Limb (tissue), 2 donors: ENCODE measurements around the gene MPRIP.

Source experiments
- DNase-seq, 2 donors: peaks; one replicate each; pipeline ENCODE4 v3.0.0-alpha.2; 2016; ENCODE audit errors: extremely low spot score in 2 of 2

Gene MPRIP

DNA sequence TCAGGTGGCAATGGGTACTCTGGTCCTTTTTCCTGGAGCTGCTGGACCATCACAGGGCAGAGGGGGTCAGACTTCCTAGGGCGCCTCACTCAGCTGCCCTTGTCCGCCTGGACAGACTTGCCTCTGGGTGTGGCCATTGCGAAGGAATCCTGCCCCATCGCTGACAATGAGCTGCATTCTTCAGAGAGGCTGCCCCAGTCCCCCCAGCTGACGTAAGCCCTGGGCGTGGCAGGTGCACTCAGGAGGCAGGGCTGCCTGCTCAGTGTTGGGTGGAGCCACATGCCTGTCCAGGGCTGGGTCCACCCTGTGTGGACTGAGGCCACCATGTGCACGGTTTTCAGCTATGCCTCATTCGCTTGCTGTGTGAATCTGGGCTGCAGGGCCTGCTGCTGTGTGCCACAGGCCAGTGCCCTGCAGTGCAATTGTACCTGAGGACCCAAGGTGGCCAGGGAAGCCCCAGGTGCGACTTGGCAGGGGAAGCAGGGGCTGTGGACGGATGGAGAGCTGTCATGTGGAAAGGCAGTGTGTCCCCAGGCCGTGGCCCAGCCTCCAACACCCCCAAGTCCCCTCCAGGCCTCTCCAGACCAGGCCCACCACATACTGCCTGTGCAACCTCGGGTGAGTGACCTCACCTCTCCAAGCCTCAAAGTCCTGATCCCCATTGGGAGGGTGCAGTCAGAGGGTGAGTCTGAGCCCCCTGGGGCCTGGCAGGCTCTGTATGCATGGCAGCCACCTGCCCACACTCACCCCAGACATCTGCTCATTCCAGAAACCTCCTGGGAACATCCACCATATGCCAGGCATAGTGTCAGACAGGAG lies 14.0 kb upstream of the MPRIP start:
- peak; percentile 45 to 79 for DNase-seq

DNA sequence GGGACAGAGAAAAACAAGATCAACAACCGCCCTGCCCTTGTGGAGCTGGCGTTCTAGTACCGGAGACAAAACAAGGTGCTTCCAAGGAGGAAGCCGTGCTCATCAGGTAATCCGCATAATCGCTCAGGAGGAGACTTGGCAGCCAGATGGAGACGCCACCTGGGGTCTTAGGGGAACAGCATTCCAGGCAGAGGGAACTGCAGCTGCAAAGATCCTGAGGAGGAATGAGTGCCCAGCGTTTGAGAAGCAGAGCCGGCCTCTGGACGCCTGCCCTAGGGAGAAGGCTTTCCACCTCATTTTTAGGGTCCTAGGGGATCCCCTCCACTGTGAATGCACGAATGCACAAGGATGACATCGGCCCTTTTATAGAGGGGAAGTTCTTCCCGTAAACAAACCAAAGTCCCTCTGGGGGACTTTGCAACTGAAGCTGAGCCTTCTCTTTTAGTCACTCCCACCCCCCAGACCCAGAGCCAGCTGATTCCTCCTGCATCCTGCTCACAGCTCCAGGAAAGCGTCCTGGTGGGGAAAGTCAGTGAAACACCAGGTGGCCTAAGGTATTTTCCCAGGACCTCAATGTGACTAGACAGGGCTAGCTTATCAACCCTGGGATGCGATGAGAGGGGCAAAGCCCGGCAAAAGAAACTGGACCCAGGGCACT lies 13.2 kb upstream of the MPRIP start:
- DNase-seq: no peak

DNA sequence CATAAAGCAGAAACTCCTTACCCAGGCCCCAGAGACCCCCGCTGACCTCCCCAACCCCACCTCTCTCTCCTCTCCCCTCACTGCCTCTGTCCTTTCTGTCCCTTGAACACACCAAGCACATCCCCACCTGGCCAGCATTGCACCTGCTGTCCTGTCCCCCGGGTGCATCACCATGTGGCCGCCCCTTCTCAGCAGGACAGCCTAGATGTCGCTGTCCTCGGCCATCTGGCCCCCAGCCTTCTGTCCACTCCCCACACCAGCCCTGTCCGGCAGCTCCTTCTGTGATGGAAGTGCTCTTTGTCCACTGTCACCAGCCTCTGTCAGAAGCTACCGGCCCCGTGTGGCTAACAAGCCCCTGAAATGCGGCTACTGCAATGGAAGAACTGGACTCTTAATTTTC lies 12.3 kb upstream of the MPRIP start:
- no peak for DNase-seq

DNA sequence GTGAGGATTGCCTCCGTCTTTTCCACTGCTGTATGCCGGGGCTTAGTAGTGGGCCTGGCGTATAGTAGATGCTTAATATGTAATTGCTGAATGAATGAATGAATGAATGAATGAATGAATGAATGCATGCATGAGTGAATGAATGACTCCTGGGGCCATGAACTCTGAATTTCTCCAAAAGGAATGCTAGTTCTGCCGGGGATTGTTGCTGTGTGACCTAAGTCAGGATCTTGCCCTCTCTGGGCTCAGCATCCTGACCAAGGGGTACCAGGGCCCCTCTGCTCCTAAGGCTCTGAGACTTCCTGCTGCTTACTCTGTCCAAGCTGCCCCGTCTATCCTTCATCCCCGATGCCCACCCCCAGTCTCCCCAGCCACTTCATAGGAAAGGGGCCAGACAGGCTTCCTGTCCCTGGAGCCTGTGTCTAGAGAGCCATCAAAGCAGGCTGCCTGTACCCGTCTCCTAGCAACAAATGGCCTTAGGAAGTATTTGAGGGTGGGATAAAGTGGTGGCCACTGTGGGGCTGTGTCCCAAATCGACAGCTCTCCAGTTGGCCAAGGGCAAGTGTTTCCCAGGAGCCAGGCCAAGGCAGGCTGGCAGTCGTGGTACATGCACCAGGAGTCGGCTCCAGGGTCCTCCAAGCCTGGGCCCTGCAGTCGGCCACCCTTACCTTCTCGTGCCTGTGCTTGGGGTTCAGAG lies 11.6 kb upstream of the MPRIP start:
- DNase-seq: no peak

DNA sequence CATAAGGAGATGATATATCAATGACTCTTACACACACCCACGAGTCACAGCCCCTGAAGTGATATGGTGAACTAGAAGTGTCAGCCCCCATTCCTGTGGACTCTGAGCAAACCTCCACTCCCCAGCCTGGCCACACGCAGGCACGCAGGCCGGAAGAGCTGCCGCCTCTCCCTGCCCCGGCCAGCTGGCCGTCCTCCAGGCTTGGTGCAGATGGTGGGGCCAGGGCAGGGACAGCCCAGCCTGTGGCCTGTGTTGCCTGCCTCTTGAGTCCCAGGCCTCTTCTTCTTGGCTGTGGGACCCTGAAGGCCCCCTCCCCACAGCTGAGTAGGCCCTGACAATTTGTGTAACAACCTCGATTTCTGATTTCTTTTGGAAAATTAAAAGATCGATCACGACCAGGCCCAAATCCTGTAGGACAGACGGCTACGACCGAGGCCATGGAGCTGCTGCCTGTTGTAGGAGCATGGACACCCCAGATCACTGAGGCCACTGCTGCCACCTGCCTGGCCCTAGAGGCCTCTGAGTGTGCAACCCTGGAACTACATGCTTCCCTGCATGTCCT lies 10.0 kb upstream of the MPRIP start:
- DNase-seq: peak; percentile 47 to 73

DNA sequence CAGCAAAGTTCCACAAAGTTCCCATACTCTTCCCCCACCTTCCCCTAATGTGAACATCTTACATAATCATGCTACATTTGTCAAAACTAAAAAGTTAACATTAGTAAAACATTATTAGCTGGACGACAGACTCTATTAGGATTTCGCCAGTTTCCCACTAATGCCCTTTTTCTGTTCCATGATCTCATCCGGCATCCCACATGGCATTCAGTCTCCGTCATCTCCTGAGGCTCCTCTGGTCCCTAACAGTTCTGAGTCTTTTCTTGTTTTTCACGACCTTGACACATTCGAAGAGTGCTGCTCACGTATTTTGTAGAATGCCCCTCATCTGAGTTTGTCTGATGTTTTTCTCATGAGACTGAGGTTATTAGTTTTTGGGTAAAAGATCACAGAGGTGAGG lies 8.8 kb upstream of the MPRIP start:
- no peak for DNase-seq

DNA sequence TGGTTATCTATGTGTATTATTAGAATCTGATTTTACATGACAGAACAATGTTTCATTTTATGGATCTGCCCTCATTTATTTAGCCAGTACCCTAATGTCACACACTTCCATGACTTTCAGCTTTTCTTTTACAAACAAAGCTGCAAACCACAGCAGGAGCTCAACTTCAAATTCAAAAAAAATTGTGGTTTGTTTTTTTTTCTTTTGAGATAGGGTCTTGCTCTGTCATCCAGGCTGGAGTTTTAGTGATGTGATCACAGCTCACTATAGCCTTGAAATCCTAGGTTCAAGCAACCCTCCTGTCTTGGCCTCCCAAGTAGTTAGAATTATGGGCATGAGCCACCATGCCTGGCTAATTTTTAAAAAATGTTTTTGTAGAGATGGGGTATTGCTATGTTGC lies 8.2 kb upstream of the MPRIP start:
- DNase-seq: no peak

DNA sequence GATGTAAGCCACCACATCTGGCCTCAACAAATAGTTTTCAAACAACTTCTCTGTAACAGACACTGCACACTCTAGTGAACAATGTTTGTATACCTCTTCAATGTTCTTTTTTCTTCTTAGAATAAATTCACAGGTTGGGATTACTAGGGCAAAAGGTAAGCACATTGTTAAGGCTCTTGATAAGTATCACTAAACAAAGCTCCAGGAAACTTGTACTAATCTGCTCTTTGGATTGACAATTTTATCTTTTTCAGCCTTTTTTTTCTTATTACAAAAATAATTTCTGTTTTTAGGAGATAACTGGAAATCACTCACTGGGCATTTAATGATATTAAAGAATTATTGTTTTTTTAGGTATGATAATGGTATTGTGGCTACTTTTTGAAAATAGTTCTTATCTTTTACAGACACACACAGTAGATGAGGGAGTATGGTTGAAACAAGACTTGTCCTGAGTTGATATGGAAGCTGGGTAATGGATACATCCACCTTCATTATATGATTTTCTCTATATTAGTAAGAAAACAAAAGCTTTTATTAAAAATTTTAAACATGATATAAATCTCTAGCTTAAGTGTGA lies 7.7 kb upstream of the MPRIP start:
- no peak for DNase-seq

DNA sequence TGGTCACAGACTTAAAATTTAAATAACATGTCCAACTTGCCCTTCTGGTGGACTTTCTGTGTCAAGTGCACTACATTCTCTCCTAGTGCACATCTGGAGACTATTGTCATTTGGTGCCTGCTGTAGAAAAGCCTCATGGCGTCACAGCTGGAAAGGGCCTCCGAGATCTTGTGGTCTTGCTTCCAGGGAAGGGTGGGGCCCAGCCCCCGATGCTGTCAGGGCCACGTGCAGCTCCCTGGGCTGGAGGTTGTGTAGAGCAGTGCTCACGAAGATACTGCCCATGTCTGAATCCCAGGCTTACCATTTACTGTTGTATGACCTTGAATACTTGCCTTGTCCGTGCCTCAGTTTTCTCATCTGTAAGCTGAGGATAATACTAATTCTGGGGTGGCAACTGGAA lies 6.8 kb upstream of the MPRIP start:
- no peak for DNase-seq

DNA sequence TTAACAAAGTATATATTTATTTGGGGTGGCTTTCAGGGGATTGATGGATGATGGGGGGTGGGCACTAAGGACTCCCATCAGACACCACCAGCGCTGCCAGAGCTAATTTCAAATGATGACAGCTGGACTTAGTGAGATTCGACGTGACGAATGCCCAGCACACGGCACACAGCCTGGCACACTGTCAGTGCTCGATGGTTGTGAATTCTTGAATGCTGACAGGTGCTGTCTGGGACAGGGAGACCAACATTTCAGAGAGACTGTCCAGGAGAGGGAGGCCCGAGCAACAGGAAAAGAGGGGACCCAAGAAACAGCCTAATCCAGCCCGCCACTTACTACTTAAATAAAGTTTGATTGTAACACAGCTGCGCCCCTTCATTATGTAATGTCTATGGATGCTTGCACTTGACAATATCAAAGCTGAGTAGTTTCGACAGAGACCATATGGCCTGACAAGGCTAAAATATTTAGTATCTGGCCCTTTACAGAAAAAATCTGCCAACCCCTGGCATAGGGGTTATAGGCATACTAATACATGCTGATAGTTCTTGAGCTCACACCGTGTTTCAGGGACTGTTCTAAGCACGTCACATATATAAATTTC lies 6.2 kb upstream of the MPRIP start:
- no peak for DNase-seq

DNA sequence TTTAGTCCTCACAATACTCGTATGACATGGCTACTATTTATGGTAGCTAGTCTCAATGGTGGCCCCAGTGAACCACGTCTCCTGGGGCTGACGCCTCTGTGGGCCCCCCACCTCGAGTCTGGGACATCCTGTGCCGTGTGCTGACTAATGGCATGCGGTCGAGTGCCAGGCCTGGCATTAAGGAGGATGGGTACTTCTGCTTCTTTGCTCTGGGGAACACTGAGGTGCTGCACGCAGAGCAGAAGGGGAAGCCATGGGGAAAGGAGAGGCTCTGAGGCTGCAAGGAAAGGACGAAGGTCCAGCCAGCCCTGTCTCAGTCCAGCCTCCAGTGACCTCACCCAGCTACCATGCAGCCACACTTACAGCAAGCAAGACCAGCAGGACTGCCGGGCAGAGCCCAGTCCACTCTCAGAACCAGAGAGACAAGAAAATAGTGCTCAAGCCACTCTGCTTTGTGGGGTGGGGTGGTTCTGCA lies 5.7 kb upstream of the MPRIP start:
- DNase-seq: no peak

DNA sequence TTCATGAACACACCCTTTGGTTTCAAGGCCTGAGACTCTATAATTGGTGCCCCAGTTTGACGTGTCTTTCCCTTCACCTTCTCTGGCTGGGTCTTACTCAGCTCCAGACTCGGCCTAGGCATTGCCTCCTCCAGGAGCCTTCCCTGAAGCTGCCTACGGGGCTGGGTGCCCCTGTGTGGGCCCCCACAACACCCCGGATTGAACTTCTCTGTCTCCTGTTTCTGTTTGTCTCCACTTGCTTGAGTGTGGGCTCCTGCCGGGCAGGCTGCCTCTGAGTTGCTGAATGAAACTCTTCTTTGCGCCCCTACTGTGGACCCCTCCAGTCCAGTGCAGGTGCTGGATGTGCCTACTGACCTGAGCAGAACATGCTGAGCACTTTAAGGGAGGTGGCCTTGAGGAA lies 2.3 kb upstream of the MPRIP start:
- DNase-seq: no peak

DNA sequence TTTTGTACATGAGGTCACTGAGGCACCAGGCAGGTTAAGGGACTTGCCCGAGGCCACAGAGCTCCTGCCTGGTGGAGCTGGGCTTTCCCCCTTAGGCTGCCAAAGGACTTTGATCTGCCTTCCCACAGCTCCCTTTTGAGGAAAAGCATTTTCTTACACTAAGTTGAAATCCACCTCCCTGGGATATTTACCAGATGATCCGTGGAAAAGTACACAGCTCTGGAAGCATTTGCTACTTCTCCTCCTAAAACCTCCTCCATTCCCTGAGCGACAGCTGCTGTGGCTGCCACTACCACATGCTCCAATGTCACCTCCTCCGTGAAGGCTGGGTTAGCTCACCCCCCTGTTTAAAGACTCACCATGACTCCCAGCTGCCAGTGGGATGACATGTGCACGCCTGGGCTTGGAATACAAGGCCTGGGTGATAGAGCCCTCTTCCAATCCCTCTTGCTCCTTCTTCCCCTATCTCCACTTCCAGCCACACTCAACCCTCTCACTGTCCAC lies 1.2 kb upstream of the MPRIP start:
- DNase-seq: peak in 1 of 2 donors; percentile 62

DNA sequence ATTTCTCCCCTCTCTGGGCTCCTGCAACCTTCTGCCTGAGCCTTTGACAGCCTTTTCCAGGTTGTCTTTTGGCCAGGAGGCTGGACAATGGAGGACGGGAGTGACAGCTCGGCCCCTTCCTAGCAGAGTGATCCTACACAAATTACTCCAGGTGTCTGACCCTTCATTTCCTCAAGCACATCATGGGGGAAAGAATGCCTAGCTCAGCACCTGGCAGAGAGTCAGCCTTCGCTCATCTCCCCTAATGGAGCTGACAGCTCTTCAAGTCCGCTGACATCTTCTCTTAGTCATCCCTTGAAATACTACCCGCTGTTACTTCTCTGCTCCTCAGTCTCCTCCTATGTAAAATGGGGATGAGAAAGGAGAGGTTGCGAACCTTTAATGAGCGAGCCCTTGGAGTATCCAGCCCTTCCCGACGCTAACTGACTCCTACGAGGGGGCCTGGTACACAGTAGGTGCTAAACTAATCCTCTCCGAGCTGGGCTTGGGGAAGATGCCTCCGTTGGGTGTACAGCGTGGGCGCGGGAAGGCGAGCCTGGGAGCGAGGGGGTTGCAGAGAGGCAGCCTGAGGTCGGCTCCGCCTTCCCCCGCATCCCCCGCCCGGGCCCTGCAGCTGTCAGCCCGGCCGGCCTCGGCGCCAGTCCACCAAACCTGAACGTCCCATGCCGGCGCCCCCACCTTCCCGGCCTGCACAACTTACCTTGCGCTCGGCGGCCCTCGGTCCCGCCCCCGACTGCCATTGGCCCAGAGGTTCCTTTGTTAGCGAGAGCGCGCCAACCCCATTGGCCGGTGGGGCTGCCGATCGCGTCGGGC lies 480 bp upstream of the MPRIP start:
- DNase-seq: peak; percentile 98 to 99

DNA sequence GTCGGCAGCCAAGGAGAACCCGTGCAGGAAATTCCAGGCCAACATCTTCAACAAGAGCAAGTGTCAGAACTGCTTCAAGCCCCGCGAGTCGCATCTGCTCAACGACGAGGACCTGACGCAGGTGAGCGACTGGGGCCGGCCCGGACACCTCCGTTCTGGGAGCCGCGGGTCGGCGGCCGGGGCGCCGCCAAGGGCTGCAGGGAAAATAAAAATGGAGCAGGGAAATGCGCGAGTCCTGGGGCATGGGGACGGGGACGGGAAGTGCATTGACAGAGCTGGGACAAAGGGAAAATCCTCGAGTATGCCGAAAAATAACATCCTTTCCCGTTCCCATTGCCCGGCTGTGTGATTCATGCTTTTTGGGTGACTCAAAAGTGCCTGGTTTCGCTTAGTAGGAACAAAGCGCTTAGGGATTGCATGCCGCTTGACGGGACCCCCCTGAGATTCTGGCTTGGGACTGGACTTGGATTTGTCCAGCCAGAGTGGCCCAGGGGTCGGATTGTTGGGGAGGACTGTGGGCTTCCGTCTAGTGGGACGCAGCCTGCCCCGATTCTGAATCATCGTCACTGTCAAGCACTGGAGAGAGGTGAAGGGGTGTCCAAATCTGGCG lies 699 bp downstream of the MPRIP start:
- DNase-seq: peak in 1 of 2 donors; percentile 60

DNA sequence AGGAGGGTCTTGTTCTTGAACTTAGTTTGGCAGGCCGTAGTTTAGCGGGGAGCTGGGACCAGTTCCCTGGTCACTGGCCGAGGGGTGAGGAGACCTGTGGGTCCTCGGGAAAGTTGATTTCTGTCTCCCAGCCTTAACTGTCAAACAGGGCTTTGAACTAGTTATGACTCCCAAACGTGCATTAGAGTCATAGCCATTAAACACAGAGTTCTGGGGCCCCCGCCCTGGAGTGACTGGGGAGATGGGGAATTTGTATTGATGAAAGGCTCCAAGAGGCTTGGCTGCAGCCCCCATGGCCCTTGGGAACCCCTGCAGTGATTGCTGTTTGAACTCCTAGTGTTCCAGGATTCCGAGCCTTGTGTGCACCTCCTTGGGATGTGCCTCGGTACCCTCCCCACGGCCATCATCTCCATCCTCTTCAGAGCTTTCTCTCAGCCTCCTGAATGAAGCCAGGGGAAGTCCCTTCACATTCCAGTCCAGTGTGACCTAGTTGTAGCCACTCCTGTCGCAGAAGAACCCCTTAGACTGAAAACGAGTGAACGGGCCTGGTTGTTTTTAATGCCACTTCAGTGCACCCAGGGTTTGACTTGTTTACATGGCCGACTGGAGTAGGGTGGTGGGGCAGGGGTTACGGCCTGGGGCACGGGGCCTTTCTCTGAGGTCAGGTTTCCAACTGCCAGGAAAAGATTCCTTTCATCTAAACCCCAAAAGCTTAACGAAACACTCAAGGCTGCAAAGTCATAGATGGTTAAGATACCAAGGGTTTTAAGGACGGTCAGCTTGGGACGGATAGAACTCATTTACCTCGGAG lies 1.4 kb downstream of the MPRIP start:
- DNase-seq: no peak

DNA sequence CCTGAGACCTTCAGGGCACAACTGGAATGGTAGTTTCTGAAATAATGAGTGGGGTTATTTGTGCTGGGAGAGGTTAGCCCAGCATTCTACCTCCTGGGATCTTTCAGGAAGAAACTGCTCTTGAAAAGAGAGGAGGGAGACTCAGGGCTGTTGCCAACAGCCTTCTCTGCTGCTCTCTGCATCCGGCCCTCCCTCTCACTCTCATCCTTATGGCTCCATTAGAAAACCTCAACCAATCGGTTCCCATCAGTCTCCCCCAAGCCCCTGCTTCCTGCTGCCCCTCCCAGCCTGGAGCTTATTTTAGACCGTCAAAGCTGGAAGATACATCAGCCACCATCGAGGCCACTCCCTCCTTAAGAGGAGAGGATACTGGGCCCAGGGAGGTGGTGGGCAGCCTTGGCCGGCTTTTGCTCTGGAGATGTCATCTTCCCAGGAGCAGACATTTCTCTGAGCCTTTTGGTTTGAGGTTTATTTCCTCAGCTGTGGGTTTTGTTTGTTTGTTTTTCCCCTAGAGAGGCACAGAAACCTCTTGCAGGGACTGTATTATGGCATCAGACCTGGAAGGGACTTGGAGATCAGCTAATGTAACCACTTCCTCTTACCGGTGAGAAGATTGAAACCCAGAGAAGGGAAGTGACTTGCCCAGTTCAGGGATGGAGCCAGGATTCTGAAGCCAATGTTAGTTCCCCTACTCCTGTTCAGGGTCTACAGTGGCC lies 2.7 kb downstream of the MPRIP start:
- DNase-seq: peak; percentile 64 to 86

DNA sequence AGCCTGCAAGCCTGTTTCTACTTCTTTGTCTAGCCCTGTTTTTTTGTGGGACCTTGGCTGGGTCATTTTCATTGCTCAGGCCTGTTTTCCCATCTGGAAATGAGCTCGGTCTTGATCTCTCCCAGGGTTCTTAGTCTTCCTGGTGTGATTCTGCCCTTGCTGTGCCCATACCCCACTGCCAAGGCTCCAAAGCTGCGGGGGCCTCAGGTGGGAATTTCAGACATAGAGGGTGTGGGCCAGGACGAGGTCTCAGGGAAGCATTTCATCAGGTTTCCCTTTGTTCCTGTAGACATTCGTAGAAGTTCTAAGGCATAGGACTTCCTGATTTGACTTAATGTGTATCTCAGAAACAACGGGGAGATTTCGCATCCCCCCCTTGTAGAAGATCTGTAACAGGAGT lies 5.8 kb downstream of the MPRIP start:
- DNase-seq: no peak
